ENCODE measurements around the gene TMEM72.

The TMEM72 gene

GRCh38 chr10:44921506-44921905 lies 10.4 kb downstream of the TMEM72 start:
- H3K9me3 Mint-ChIP-seq (ENCODE audit: low read depth): no peaks in the 10 kb centered on the region
- no peak overlapping the region for H3K4me3 Mint-ChIP-seq
- H3K27ac Mint-ChIP-seq: no peak overlapping the region
- H3K4me1 Mint-ChIP-seq (ENCODE audit: low read depth): no peaks in the 10 kb centered on the region
- H3K36me3 Mint-ChIP-seq: peaks cover 2% of the 10 kb centered on the region
- H3K27me3 Mint-ChIP-seq: peaks cover 1% of the 10 kb centered on the region

DNA sequence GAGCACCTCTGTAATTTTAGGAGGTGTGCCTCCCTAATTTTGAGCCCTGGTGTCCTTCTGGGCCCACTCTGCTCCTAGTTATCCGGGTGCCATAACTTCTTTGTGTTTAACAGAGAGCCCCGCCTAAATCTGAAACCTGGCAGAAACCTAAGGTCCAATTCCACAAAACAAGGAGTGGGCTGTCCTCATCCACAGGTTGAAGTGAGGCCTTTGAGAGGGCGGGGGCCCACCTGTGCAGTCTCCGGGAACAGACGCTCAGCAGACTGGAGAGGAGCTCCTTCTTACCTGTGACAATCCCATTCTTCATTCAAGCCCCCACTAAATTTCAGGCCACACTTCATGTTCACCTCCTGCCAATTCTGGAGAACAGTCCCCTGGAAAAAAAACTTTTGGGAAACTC lies 10.9 kb downstream of the TMEM72 start:
- Mint-ChIP-seq H3K4me1 (ENCODE audit: low read depth) (no peaks in the 10 kb centered on the region), H3K27me3 (peaks cover 1% of the 10 kb centered on the region), H3K9me3 (ENCODE audit: low read depth) (no peaks in the 10 kb centered on the region), H3K36me3 (peaks cover 2% of the 10 kb centered on the region), H3K27ac (no peak overlapping the region), H3K4me3 (no peak overlapping the region)

DNA sequence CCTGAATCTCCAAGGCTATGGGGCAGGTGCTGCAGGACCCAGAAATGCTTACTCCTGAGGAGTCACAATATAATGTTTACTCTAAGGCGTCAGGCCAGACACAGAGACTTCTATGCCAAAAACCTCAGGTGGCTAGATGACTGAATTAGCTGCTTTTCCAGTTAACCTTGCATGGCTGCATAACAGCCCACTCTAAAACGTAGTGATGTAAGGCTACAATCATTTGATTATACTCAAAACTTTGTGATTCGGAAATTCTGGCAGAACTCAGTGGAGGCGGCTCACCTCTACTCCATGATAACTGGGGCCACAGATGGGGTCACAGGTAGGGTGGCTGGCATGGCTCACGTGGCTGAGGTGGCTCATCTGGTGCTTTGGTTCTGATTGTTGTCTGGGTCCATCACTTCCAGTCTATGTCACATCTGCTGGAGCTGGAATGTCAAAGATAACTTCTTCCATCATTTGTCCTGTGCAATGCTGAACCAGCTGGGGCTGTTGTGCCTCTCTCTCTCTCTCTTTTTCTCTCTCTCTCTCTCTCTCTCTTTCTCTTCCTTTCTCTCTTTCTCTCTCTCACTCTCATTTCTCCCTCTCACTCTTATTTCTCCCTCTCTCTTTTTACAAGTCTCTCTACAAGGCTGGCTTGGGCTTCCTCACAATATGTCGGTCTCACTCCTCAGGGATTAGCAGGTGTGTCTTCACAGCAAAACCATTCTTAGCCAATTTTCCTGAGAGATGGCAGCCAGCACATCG lies 11.8 kb downstream of the TMEM72 start:
- H3K9me3 Mint-ChIP-seq (ENCODE audit: low read depth): no peaks in the 10 kb centered on the region
- H3K27me3 Mint-ChIP-seq: no peaks in the 10 kb centered on the region
- no peak overlapping the region for H3K27ac Mint-ChIP-seq
- H3K4me1 Mint-ChIP-seq (ENCODE audit: low read depth): no peaks in the 10 kb centered on the region
- no peak overlapping the region for H3K4me3 Mint-ChIP-seq
- H3K36me3 Mint-ChIP-seq: no peaks in the 10 kb centered on the region

DNA sequence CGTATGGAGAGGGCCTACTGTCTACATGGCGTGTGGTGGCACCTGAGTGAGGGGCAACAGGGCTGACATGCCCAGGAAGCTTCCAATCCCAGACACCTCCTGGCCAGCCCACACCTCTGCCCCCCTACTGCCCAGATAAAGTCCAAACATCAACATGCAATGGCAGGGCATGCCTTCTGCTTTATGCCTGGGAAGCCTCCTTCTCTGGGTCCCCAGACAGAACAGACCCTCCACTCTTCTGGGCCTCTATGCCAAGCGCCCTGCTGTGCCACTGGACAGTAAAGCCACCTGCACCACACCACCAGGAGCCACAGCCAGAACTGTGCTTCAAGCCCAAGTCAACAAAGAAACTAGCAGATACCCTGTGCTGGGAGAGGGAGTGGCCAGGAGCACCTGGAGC lies 12.5 kb downstream of the TMEM72 start:
- Mint-ChIP-seq H3K9me3 (ENCODE audit: low read depth) (no peaks in the 10 kb centered on the region), H3K27me3 (no peaks in the 10 kb centered on the region), H3K4me1 (ENCODE audit: low read depth) (no peaks in the 10 kb centered on the region), H3K27ac (no peak overlapping the region), H3K4me3 (no peak overlapping the region), H3K36me3 (no peaks in the 10 kb centered on the region)

DNA sequence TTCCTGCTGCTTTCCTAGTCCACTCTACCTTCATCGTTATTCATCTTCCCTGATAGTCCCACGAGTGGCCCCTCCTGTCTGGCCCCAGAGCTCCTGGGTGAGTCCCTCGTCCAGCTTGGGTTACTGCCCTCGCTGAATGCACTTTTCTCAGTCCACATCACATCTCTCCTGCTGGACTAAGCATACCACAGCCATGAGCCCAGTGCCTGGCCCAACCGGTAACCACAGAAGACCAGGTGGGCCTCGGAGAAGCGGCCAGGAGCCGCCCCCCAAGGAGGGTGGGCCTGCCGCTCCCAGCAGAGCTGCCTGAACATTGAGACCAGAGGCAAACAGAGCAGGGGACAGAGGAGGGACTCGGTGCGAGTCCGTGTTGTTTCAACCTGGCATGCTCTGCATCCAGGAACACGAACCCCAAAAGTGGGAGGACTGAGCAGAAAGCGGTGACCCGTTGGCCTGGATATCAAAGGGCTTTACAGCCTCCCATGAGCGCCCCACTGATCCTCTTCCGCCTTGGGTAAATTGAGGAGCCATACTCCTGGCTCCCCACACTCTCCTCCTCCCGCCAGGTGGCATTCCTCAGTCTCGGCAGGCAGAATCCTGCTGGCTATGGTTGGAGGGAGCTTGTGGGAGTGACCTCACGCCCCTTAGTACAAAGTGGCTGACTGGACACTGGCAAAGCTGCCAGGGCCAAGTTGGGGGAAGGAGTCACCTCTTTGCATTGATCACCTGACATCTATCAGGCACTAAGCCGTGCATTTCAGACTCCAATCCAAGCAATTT lies 13.3 kb downstream of the TMEM72 start:
- no peak overlapping the region for H3K27ac Mint-ChIP-seq
- no peaks in the 10 kb centered on the region for H3K27me3 Mint-ChIP-seq
- no peaks in the 10 kb centered on the region for H3K4me1 Mint-ChIP-seq (ENCODE audit: low read depth)
- H3K9me3 Mint-ChIP-seq (ENCODE audit: low read depth): no peaks in the 10 kb centered on the region
- no peaks in the 10 kb centered on the region for H3K36me3 Mint-ChIP-seq
- no peak overlapping the region for H3K4me3 Mint-ChIP-seq

DNA sequence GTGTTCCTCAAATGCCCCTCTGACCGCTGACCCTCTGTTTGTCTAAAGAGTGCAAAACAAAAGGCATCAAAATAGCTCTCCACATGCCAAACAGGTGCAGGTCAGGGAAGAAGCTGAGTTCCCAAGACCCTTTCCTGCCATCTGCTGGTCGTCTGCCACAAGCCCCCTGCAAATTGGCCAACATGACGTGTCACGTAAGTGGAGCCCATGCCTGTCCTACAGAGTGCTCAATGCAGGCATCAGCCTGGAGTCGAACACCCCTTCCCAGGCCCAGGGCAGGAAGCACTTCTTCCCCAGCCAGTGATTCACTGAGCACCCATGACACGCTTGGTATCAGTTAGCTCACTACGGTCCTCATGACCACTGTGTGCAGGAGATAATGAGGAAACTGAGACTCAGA lies 14.1 kb downstream of the TMEM72 start:
- H3K9me3 Mint-ChIP-seq (ENCODE audit: low read depth): no peaks in the 10 kb centered on the region
- no peaks in the 10 kb centered on the region for H3K4me1 Mint-ChIP-seq (ENCODE audit: low read depth)
- H3K36me3 Mint-ChIP-seq: no peaks in the 10 kb centered on the region
- H3K4me3 Mint-ChIP-seq: no peak overlapping the region
- no peak overlapping the region for H3K27ac Mint-ChIP-seq
- H3K27me3 Mint-ChIP-seq: no peaks in the 10 kb centered on the region

DNA sequence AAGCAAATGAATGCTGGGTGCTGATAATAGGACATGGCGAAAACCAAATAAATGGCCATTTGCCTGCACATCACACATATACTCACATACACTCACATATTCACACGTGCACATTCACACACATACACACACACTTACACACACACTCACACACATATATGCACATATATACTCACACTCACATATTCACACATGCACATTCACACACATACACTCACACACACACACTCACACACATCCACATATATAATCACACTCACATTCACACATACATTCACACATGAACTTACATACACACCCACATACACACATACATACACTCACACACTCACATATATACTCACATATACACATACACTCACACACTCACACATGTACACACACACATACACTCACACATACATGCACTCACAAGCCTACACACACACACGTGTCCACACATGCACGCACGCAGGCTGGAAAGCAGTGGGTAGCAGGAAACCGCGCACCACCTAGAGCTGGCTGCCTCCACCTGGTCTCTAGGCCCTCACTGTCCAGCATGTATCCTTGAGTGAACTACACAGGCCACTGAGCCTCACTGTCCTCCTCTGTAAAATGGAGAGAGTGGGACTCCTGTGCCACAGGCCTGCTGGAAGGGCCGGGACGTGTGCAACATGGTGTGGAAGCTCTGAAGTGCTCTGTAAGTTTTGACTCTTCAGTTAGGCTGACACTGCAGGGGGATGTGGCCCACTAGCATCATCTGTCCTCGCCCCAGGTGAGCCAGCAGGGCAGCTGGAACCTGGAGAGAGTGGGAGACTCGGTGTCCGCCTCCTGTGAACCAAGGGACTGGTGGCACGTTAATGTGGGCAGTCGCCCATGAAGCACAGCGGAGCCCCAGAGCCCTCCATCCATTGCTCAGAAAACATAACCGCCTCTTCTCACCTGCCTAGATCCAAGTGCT lies 14.9 kb downstream of the TMEM72 start:
- Mint-ChIP-seq H3K4me3 (no peak overlapping the region), H3K36me3 (no peaks in the 10 kb centered on the region), H3K27me3 (no peaks in the 10 kb centered on the region), H3K9me3 (ENCODE audit: low read depth) (no peaks in the 10 kb centered on the region), H3K4me1 (ENCODE audit: low read depth) (no peaks in the 10 kb centered on the region), H3K27ac (no peak overlapping the region)

DNA sequence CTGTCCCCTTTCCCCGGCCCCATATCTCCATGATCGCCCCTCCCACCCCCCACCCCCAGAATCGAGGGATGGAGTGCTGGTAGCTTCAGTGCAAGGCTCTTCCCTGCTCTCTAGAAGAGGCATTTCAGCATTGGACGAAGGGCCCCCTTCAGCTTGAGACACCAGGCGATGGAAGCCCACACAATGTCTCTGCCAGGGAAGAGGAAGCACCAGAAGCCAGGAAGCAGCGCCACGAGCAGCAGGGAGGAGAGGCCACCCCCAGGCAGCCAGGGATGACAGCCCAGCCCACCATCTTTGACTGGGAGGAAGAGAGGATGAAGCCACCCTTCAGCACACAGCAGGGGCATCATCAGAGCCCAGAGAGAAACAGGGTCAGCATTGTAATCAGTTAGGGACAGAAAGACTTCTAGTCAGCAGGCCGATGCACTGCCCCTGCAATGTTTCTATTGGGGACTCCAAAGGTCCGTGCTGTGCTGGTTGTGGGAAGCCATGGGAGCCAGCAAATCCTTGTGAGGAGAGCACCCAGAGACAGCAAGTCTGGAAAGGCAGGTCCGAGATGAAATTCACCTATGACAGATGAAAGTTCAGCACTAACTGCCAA lies 15.7 kb downstream of the TMEM72 start:
- no peaks in the 10 kb centered on the region for H3K36me3 Mint-ChIP-seq
- no peaks in the 10 kb centered on the region for H3K9me3 Mint-ChIP-seq (ENCODE audit: low read depth)
- H3K4me3 Mint-ChIP-seq: no peak overlapping the region
- no peaks in the 10 kb centered on the region for H3K4me1 Mint-ChIP-seq (ENCODE audit: low read depth)
- no peaks in the 10 kb centered on the region for H3K27me3 Mint-ChIP-seq
- no peak overlapping the region for H3K27ac Mint-ChIP-seq

DNA sequence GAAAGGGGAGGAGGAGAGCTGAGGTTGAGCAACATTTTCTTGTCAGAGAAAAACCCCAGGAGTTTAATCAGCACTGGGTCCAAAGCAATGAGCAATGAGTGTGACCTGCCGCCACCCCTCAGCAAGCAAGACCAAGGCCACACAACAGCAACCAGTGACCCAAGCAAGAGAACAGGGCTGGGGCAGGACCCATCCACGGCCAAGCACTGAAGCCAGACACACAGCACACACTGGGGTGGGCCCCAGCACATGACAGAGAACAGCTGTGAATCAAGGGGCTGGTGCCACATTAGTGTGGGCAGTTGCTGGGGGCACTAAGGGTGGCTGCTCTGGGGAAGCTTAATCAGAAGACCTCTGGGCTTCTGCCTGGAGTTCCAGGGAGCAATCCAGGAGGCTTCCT lies 16.2 kb downstream of the TMEM72 start:
- Mint-ChIP-seq H3K9me3 (ENCODE audit: low read depth) (no peaks in the 10 kb centered on the region), H3K27ac (no peak overlapping the region), H3K27me3 (no peaks in the 10 kb centered on the region), H3K4me3 (no peak overlapping the region), H3K4me1 (ENCODE audit: low read depth) (no peaks in the 10 kb centered on the region), H3K36me3 (no peaks in the 10 kb centered on the region)

GRCh38 chr10:44928462-44928861 lies 17.3 kb downstream of the TMEM72 start:
- Mint-ChIP-seq H3K4me1 (ENCODE audit: low read depth) (no peaks in the 10 kb centered on the region), H3K27me3 (no peaks in the 10 kb centered on the region), H3K4me3 (no peak overlapping the region), H3K9me3 (ENCODE audit: low read depth) (no peaks in the 10 kb centered on the region), H3K36me3 (no peaks in the 10 kb centered on the region), H3K27ac (no peak overlapping the region)

DNA sequence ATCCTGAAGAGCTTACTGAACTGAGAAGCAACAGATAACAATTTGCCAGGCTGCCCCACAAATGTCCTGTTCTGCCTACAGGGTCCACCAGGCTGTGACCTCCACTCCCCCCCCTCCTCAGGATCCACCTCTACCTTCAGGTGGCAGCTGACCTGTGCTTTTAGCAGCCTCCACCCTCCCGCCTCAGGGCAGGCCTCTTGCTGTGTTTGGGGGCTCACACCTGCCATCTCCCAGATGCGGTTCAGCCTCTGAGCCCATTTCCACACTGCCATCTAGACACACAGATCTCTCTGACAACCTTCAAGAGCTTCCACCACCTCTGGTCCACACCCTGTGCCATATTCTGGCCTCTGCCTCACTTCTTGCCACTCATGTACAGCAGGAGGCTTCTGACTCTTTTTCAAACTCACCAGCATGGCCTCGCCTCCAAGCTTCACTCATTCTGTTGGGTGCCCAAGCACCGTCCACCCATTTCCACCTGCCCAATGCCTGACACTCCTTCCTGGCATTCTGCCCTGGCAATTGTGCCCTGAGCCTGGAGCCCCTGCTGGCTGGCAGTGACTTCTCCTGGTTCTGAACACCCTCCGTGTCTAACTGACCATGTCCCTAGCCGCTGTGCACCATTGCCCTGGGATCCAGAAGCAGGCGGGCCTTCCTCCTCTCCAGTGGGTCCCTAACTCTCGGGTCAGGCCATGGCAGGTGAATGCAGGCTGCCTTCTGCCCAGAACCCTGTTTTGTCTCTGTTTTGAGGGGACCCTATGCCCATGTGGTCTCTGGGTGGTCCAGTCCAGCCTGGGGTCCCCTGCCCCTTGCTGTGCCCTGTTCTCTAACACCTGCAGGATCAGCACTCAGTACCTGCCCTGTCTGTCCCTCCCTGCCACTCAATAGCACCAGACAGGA lies 18.5 kb downstream of the TMEM72 start:
- H3K27ac Mint-ChIP-seq: no peak overlapping the region
- no peak overlapping the region for H3K4me3 Mint-ChIP-seq
- H3K36me3 Mint-ChIP-seq: no peaks in the 10 kb centered on the region
- no peaks in the 10 kb centered on the region for H3K9me3 Mint-ChIP-seq (ENCODE audit: low read depth)
- no peaks in the 10 kb centered on the region for H3K27me3 Mint-ChIP-seq
- H3K4me1 Mint-ChIP-seq (ENCODE audit: low read depth): no peaks in the 10 kb centered on the region

- H3K4me3 Mint-ChIP-seq: no peak overlapping the region
- no peak overlapping the region for H3K27ac Mint-ChIP-seq
- H3K36me3 Mint-ChIP-seq: no peaks in the 10 kb centered on the region
- H3K27me3 Mint-ChIP-seq: no peaks in the 10 kb centered on the region
- peaks cover 5% of the 10 kb centered on the region for H3K4me1 Mint-ChIP-seq (ENCODE audit: low read depth)
- no peaks in the 10 kb centered on the region for H3K9me3 Mint-ChIP-seq (ENCODE audit: low read depth)
Observed at GRCh38 chr10:44930904-44931620, 19.9 kb downstream of the TMEM72 start.

- Mint-ChIP-seq H3K4me1 (ENCODE audit: low read depth) (peaks cover 6% of the 10 kb centered on the region), H3K27me3 (no peaks in the 10 kb centered on the region)
Observed at GRCh38 chr10:44931621-44932516, 20.7 kb downstream of the TMEM72 start.

More at GRCh38 chr10:44931621-44932516, 20.7 kb downstream of the TMEM72 start:
- Mint-ChIP-seq H3K36me3 (no peaks in the 10 kb centered on the region), H3K27ac (no peak overlapping the region), H3K4me3 (no peak overlapping the region), H3K9me3 (ENCODE audit: low read depth) (no peaks in the 10 kb centered on the region)
